Astrocyte (in vitro differentiated cells and primary cell): ENCODE measurements around the gene DCAKD. TPM values are rescaled to one million over a fixed set of nuclear protein-coding genes. Genes with fewer than 3 reads are reported as not detected.

Experiments used
- DNase-seq: peaks from one replicate; pipeline ENCODE4 v3.0.0-alpha.2; 2010; ENCODE audit warnings: low read depth
- FAIRE-seq: peaks from 2 replicates; lab custom pipeline; 2011; peaks lifted over from hg19 to GRCh38; lab: Jason Lieb, UNC
- H2AFZ ChIP-seq: 2 replicates; pipeline ENCODE4 v1.6.0; 2012; ENCODE audit warnings: low read depth, low read length, inconsistent platforms
- H3K27ac ChIP-seq: 2 replicates; pipeline ENCODE4 v1.5.1; 2011; ENCODE audit warnings: low read depth, low read length, inconsistent platforms
- H3K27me3 ChIP-seq: 2 replicates; pipeline ENCODE4 v1.6.0; 2011; ENCODE audit warnings: low read length, inconsistent platforms; ENCODE audit not compliant: insufficient read depth
- H3K36me3 ChIP-seq: 2 replicates; pipeline ENCODE4 v1.5.1; 2011; ENCODE audit warnings: low read length, inconsistent platforms; ENCODE audit not compliant: insufficient read depth
- H3K4me1 ChIP-seq: 2 replicates; pipeline ENCODE4 v1.5.1; 2011; ENCODE audit warnings: low read length, inconsistent platforms; ENCODE audit not compliant: insufficient read depth
- H3K4me2 ChIP-seq: 2 replicates; pipeline ENCODE4 v1.6.0; 2012; ENCODE audit warnings: low read length, inconsistent platforms
- H3K4me3 ChIP-seq: 2 replicates; pipeline ENCODE4 v1.5.1; 2011; ENCODE audit warnings: low read depth, mild to moderate bottlenecking, low read length, inconsistent platforms; ENCODE audit not compliant: insufficient read depth
- H3K79me2 ChIP-seq: 2 replicates; pipeline ENCODE4 v1.6.0; 2012; ENCODE audit warnings: mild to moderate bottlenecking, low read length, inconsistent platforms; ENCODE audit not compliant: insufficient read depth
- H3K9ac ChIP-seq: 2 replicates; pipeline ENCODE4 v1.6.0; 2012; ENCODE audit warnings: mild to moderate bottlenecking, low read length, inconsistent platforms
- H3K9me3 ChIP-seq: 2 replicates; pipeline ENCODE4 v1.5.1; 2012; ENCODE audit warnings: low read depth, mild to moderate bottlenecking, low read length, inconsistent platforms; ENCODE audit not compliant: insufficient read depth
- H4K20me1 ChIP-seq: 2 replicates; pipeline ENCODE4 v1.6.0; 2012; ENCODE audit warnings: low read length, inconsistent platforms; ENCODE audit not compliant: insufficient read depth
- H3K27ac Mint-ChIP-seq: one replicate; pipeline ENCODE4 v1.8.0; 2021; ENCODE audit warnings: mild to moderate bottlenecking, mixed read lengths; ENCODE audit not compliant: unreplicated experiment
- H3K27me3 Mint-ChIP-seq: one replicate; pipeline ENCODE4 v1.8.0; 2021; ENCODE audit warnings: low read depth, mixed read lengths; ENCODE audit not compliant: unreplicated experiment
- H3K36me3 Mint-ChIP-seq: one replicate; pipeline ENCODE4 v1.8.0; 2021; ENCODE audit warnings: low read depth, mixed read lengths; ENCODE audit not compliant: unreplicated experiment
- H3K4me1 Mint-ChIP-seq: one replicate; pipeline ENCODE4 v1.8.0; 2021; ENCODE audit warnings: low read depth, mixed read lengths; ENCODE audit not compliant: unreplicated experiment
- H3K4me3 Mint-ChIP-seq: one replicate; pipeline ENCODE4 v1.8.0; 2021; ENCODE audit warnings: mild to moderate bottlenecking, moderate library complexity, mixed read lengths; ENCODE audit not compliant: unreplicated experiment
- H3K9me3 Mint-ChIP-seq: one replicate; pipeline ENCODE4 v1.8.0; 2021; ENCODE audit warnings: mild to moderate bottlenecking, mixed read lengths; ENCODE audit not compliant: unreplicated experiment
- CTCF ChIP-seq: IDR thresholded peaks from 2 replicates; pipeline ENCODE4 v1.5.1; 2011; ENCODE audit warnings: low read depth, mild to moderate bottlenecking, inconsistent platforms, low read length, moderate library complexity; ENCODE audit not compliant: insufficient read depth
- EZH2 ChIP-seq: IDR thresholded peaks from 2 replicates; pipeline ENCODE4 v1.6.1; 2012; ENCODE audit warnings: mild to moderate bottlenecking, low read length, inconsistent platforms; ENCODE audit not compliant: insufficient read depth
- total RNA-seq: library from RNA; stranded (reverse); gene quantifications from 2 replicates; pipeline ENCODE4 v1.2.1, GENCODE V29; 2021

DCAKD gene
- total RNA-seq, 1 donor from 2014 or later, result 34.8 TPM

- Mint-ChIP-seq H3K27ac (peak overlapping the region; percentile 47), H3K36me3 (peaks cover 6% of the 10 kb centered on the region), H3K4me3 (peak overlapping the region; percentile 57), H3K27me3 (no peaks in the 10 kb centered on the region), H3K9me3 (no peaks in the 10 kb centered on the region), H3K4me1 (peaks cover 11% of the 10 kb centered on the region)
- no peaks in the 10 kb centered on the region for H3K27me3 ChIP-seq
- no peak overlapping the region for H2AFZ ChIP-seq
- DNase-seq (no peak), FAIRE-seq (no peak)
- peaks cover 21% of the 10 kb centered on the region for H3K4me1 ChIP-seq
- TF ChIP-seq EZH2 (no peak), CTCF (peak; percentile 23)
- no peak overlapping the region for H3K27ac ChIP-seq
- no peaks in the 10 kb centered on the region for H3K9me3 ChIP-seq
- no peaks in the 10 kb centered on the region for H3K36me3 ChIP-seq
- H3K4me2 ChIP-seq, result no peak overlapping the region
- no peak overlapping the region for H3K9ac ChIP-seq
- H3K79me2 ChIP-seq, result peaks cover 60% of the 10 kb centered on the region
- H4K20me1 ChIP-seq, result peaks cover 3% of the 10 kb centered on the region
- H3K4me3 ChIP-seq, result no peak overlapping the region
These were observed 2.5 kb downstream of the DCAKD start for GRCh38 chr17:45048795-45049563.

- H3K36me3 Mint-ChIP-seq, result peaks cover 7% of the 10 kb centered on the region
- peaks cover 16% of the 10 kb centered on the region for H3K4me1 ChIP-seq
- no peak for TF ChIP-seq EZH2
- no peak for TF ChIP-seq CTCF
- DNase-seq (no peak), FAIRE-seq (no peak)
- no peaks in the 10 kb centered on the region for H3K27me3 Mint-ChIP-seq
- H3K79me2 ChIP-seq, result peaks cover 74% of the 10 kb centered on the region
- peak overlapping the region; percentile 19 for H3K4me2 ChIP-seq
- no peaks in the 10 kb centered on the region for H3K9me3 ChIP-seq
- no peak overlapping the region for H3K4me3 ChIP-seq
- no peaks in the 10 kb centered on the region for H3K36me3 ChIP-seq
- no peaks in the 10 kb centered on the region for H3K27me3 ChIP-seq
- H3K9me3 Mint-ChIP-seq, result no peaks in the 10 kb centered on the region
- peaks cover 15% of the 10 kb centered on the region for H3K4me1 Mint-ChIP-seq
- no peak overlapping the region for H2AFZ ChIP-seq
- peak overlapping the region; percentile 84 for H3K27ac Mint-ChIP-seq
- peaks cover 25% of the 10 kb centered on the region for H4K20me1 ChIP-seq
- H3K27ac ChIP-seq, result no peak overlapping the region
- H3K4me3 Mint-ChIP-seq, result peak overlapping the region; percentile 34
- H3K9ac ChIP-seq, result no peak overlapping the region
These were observed 4.8 kb downstream of the DCAKD start for GRCh38 chr17:45046537-45047125.
